ENCODE measurements around the gene RUSC1.

Gene RUSC1

DNA sequence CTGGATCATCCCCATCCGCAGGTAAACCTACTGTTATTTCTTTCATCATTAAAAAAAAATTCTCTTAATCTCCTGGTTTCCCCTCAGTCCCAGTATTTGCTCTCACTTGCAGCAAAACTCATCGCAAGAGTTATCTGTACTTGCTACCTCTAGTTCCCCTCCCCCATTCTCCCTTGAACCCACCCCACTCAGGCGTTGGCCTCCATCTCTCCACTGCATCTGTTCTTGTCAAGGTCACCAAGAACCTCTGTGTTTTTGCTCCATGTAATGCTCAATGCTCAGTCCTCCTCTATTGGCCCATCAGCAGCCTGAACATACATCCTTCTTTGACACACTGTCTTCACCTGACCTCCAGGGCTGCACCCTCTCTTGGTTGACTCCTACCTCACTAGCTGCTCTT lies 24.0 kb upstream of the RUSC1 start:
- no peak for DNase-seq

DNA sequence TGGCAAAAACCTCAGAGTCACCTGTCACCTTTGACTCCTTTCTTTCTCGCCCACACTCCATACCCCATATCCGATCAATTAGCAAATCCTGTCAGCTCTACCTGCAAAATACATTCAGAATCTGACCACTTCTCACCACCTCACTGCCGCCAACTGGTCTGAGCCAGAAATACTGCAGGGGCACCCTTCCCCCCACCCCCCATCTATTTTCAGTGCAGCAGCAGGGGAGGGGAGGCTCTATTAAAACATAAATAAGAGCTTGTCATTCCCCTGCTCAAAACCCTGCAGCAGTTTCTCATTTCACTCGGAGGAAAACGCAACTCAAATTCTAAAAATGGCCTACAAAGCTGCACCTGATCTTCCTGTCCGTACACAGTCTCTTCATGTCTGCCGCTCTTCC lies 23.3 kb upstream of the RUSC1 start:
- no peak for DNase-seq

DNA sequence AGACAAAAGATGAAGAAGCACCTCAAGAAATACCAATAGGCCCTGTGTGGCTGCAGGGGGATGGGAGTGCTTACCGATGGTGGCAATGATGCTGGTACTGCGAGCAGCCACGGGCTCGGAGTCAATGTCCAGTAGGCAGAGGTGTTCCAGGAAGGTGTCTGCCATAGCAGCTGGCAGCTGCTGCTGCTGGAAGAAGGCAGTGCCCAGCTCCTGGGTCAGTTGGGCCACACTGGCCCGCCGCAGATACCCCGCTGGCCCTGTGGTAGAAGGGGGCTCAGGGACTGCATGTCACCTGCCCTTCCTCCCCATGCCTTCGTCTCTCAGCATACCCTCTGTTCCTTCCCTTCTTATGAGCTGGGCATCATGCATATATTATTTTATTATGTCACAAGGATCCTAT lies 20.7 kb upstream of the RUSC1 start:
- DNase-seq, result no peak

DNA sequence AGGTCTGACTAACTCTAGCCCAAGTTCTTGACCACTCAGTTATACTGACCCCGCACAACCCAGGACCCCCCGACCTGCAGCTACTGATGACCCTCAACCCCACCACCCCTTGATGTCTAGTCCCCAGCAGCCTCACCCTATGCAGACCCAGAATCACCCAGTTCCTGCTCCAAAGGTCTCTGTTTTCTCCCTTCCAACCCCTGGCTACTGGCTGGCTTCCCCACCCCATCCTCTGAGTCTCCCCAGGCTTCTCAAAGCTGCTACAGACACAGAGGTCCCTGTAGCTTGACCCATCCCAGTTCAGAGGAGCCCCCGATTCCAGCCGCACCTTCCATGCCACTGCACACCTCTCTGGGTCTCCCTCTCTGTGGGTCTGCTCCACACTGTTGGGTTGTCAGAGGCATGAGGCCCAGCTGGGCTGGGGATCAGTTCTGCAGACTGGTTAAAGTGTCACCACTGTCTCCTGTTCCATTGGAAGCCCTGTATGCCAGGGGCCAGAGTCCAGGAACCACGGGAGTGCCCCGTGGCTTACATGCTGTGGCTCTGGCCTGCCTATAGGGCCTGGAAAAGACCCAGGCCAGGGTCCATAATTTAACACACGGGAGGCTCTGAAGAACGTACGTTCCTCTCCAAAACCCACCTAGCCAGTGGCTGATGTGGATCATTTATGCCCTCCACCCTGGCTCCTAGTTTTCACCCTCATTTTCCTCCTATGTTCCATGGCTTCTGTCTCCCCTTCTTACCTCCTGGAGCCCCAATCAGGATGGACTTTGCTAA lies 20.0 kb upstream of the RUSC1 start:
- no peak for DNase-seq

DNA sequence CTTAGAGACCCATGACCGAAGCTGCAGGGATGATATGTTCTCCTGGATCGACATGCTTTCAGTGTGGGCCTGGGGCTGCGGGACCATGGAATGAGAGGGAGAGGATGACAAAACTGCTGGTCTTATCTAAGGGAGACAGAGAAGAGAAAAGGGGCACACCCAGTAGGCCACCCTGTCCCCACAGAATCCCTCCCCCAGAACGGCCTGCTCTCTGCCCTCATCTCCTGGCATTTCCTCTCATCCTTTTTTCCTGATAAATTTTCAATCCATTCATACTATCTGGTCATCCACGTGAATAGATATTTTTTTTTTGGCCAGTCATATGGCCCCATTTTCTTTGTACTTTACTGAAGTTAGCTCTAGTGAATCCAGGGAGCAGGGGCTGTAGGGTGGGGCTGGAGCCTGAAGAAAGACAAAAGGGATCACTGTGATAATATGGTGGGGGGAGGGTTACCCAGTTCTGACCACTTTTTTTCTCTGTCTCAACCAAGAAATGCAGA lies 19.3 kb upstream of the RUSC1 start, which contains the start of gene PKLR:
TSS of gene PKLR (minus strand) at position 97 of the 500 bp plus-strand sequence. CDS start at position 54, 43 bp downstream.
- DNase-seq, result no peak

DNA sequence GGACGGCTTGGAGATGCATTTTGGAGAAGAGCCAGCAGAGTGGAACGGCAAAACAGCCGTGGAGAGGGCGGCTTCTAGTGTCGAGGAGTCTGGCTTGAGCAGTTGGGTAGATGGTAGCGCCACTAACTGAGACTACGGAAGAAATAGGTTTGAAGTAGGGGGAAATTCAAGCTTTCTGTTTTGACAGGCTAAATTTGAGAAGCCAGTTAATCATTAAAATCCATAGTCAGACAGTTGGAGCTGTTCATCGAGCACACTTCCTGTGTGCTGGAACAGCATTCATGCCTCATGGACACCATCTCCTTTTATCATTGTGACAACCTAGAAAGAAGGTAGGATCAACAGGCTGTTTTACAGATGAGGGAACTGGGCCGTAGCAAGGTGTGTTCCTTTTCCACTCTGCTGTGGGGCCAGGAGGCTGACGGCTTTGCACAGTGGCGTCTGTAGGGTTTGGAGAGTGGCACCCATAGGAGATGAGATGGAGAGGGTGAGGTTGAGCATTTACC lies 16.1 kb upstream of the RUSC1 start:
- DNase-seq, result no peak

DNA sequence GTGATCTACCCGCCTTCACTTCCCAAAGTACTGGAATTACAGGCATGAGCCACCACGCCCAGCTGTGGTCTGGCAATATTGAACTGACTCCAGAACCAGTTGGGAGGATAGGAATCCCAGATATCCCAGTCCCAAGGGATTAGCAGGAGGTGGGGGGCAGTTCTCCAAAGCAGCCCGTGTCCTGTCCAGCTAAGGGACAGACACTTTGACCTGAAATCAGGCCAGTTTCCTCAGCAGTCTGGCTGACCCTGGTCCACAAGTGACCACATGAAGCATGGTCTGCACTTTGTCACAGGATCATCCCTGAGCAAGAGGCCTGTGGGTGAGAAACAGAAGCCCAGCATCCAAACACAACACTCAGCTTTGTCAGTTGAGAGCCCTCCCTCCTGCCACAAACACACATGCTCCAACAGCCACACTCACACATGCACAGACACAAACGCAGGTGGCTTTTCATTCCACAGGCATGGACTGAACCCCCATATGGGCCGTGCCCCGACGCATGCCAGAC lies 14.8 kb upstream of the RUSC1 start:
- DNase-seq, result no peak

DNA sequence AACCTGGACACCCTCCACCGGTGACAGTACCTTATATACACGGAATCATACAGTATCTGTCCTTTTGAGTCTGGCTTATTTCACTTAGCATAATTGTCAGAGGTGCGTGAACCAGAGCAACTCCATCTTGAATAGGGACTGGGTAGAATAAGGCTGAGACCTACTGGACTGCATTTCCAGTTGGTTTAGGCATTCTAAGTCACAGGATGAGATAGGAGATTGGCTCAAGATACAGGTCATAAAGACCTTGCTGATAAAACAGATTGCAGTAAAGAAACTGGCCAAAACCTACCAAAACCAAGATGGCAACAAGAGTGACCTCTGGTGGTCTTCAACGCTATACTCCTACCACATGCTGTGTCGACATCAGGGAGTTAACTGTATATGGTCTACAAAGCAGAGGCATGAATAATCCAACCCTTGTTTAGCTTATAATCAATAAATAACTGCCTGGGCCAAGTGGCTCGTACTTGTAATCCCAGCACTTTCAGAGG lies 13.4 kb upstream of the RUSC1 start:
- no peak for DNase-seq

DNA sequence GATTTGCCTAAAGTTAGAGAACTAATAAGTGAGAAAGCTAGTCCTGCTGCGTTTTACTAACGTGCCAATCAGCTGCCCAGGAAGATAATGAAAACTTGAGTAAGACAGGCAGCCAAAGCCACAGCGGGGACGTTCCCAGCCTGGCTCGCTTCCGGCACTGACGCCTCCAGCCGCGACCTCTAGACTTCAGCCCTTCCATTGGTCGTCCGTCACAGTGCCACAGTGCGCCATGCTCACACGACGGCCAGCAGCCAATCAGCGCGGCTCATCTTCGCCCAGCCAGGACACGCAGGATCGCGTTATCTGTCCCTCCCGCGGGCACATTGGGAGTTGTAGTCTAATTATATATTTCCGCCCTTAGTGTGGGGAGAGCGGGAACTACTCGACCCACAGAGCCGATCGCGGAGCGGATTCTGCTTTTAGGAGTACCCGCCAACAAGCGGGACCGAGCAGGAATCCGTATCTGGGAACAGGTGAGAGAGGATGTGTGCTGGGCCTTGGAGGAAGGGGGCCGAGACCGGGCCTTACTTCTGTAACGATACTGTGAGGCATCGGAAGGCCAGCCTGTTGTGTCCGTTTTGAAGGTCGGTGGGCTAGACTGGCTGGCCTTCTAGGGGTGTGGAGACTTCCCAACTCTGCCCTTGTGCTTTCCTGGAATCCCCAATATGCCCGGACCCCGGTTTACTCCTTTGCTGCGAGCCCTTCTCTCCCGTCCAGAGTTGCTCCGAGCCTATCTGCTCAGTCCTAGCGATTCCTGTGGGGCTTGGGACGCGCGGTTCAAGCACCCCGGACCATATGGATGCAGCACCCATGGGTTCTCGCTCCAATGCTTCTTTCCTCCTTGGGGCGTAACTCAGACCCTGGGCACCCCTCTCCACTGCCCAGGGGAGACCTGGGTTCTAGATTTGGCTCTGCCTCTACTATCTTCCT lies 11.9 kb upstream of the RUSC1 start, which contains the start of gene FDPS:
TSS of gene FDPS (plus strand) at position 374 of the 930 bp plus-strand sequence. CDS start 924 bp downstream, outside the sequence.
- DNase-seq, result peak; percentile 95

DNA sequence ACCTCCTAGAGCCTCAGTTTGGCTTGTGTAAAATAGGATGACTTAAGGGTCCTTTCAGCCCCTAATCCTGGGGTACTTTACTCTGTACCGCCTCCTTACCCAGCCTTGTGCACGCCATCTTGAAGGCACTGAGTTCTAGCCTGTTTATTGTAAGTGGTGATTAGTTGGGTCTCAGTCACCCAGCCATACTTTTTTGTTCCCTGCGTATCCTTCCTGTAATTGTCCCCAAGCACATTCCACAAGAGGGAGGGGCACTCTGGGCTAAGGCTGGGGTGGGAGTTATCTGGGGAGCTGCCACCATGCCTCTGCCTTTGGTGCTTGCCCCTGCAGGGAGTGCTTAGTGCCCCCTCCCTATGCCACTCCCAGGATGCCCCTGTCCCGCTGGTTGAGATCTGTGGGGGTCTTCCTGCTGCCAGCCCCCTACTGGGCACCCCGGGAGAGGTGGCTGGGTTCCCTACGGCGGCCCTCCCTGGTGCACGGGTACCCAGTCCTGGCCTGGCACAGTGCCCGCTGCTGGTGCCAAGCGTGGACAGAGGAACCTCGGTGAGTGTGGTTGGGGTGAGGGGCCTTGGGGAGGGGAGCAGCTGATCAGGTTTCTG lies 11.2 kb upstream of the RUSC1 start:
- DNase-seq, result no peak

DNA sequence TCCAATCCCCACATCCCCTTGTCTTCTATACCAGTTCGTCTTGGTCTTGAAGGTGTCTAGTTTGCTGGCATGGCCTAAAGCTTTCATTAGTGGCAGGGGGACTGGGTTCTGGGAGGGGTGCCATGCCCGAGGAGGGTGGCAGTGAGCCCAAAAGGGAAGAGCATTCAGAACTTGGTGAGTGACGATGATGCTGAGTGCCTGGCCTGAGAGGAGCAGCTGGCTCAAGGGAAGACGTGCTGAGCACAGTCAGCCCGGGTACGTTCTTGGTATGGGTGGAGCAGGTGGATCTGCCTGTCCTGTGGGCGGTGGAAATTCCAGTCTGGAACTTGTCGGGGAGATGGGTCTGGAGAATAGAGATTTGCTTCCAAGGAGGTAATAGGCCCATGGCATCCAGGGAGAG lies 7.4 kb upstream of the RUSC1 start:
- DNase-seq, result no peak

DNA sequence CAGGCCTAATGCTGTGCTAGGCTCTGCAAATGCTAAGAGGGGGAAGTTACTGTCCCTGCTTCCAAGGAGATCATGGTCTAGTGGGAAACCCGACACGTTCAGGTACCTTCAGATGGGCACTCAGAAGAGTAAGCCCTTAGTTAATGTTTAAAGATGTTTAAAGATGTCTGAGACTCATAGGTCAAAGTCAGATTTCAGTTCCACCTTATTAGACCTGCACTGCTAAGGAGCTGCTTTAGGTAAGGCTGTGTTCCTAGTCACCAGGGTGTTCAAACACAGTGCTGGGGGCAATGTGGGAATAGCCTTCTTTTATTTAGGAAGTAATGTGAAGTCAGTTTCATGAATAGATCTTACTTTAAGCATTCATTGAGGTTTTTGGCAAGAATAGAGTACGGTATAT lies 3.8 kb upstream of the RUSC1 start:
- DNase-seq, result no peak

DNA sequence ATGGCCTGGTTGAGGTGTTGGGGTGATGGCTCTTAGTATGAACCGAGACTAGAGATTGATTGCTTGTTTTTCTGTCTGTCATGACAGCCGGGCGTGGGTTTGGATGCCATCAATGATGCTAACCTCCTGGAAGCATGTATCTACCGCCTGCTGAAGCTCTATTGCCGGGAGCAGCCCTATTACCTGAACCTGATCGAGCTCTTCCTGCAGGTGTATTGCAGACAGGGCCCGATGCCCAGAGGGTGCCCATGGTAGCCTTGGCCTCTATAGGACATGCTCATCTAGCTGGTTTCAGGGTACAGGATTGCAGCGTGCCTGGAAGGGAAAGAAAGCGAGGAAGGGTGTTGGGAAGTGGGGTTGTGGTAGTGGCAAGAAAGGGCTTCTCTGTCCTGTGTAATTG lies 2.6 kb upstream of the RUSC1 start:
- DNase-seq, result no peak

DNA sequence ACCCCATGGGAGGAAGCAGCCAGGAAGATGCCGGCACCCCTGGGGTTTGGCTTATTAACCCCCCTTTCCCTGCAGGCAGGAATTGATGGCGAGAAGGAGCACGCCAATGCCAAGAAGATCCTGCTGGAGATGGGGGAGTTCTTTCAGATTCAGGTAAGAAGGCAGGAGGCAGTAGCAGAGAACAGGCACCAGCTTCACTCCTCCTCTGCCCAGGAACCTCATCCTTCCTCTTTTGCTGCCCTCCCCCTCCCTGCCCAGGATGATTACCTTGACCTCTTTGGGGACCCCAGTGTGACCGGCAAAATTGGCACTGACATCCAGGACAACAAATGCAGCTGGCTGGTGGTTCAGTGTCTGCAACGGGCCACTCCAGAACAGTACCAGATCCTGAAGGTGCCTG lies 1.2 kb upstream of the RUSC1 start:
- no peak for DNase-seq

DNA sequence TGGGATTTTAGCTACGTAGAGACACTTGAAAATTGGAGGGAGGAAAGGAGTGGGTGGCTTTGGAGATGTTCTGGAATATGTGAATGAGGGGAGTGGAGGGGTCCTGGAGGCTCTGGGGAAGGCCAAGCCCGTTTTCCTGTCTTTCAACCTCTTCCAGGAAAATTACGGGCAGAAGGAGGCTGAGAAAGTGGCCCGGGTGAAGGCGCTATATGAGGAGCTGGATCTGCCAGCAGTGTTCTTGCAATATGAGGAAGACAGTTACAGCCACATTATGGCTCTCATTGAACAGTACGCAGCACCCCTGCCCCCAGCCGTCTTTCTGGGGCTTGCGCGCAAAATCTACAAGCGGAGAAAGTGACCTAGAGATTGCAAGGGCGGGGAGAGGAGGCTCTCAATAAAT lies 442 bp upstream of the RUSC1 start:
- no peak for DNase-seq

DNA sequence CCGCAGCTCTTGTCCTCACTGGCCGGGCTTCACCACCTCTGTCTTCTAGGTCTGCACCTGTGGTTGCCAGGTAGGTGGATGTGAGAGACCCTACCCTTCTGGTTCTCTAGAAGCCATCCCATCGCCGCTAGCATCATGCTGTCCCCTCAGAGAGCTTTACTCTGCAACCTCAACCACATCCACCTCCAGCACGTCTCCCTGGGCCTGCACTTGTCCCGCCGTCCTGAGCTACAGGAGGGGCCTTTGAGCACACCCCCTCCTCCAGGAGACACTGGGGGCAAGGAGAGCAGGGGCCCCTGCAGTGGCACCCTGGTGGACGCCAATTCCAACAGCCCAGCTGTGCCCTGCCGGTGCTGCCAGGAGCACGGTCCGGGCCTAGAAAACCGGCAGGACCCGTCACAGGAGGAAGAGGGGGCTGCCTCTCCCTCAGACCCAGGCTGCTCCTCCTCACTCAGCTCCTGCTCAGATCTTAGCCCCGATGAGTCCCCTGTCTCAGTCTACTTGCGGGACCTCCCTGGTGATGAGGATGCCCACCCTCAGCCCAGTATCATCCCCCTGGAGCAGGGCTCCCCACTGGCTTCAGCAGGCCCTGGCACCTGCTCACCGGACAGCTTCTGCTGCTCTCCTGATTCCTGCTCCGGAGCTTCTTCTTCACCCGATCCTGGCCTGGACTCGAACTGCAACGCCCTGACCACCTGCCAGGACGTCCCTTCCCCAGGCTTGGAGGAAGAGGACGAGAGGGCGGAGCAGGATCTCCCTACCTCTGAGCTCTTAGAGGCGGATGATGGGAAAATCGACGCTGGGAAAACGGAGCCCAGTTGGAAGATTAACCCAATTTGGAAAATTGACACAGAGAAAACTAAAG lies 1.2 kb downstream of the RUSC1 start:
- DNase-seq, result no peak

DNA sequence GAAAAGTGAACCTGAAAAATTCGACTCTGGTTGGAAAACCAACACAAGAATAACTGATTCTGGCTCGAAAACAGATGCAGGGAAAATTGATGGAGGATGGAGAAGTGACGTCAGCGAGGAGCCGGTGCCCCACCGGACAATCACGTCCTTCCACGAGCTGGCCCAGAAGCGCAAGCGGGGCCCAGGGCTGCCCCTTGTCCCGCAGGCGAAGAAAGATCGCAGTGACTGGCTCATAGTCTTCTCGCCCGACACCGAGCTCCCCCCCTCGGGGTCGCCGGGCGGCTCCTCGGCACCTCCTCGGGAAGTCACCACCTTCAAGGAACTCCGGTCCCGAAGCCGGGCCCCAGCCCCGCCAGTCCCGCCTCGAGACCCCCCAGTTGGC lies 1.9 kb downstream of the RUSC1 start:
- no peak for DNase-seq

DNA sequence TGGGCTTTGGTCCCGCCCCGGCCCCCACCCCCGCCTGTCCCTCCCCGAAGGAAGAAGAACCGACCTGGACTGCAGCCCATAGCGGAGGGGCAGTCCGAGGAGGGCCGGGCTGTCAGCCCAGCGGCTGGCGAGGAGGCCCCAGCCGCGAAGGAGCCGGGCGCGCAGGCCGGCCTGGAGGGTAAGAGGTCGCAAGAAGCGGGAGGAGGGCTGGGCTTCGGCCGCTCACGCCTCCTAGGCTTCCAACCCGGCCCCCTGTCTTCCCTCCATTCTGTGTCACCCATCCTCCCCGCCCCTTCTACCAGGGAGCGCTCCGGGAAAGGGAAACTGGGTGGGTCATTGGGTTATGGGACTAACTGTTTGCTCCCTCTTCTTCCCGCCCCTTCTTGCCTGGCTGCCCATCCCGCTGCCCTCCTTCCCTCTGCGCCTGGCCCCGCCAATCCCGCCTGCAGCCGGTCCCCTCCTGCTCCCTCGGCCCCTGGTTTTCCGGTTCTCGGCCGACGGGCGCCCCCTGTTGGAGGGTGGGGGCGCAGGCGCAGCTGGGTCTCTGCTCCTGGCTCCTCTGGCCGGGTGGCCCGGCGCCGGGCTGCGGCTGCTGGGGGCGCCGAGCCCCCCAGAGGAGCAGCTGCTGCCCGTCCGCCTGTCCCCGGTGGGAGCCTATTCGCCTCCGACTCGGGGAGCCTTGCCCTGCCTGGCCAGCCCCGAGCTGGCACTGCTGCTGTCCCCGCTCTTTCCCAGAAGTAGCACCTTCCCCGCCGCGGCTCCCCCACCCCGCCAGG lies 2.4 kb downstream of the RUSC1 start:
- peak; percentile 98 for DNase-seq

DNA sequence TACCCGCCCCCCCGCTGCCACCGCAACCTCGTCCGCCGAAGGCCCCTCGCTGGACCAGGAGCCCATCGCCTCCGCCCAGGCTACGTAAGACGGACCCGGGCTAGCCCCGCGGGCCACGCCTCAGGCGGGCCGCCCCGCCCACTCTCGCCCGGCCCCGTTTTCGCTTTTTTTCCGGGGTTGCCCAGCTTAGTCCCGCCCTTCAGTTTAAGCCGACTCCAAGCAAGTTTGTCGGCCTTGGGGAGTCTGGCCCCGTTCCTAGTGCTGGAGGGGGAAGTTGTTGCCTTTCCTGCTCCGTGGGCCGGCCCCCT lies 3.0 kb downstream of the RUSC1 start:
- peak; percentile 92 for DNase-seq

DNA sequence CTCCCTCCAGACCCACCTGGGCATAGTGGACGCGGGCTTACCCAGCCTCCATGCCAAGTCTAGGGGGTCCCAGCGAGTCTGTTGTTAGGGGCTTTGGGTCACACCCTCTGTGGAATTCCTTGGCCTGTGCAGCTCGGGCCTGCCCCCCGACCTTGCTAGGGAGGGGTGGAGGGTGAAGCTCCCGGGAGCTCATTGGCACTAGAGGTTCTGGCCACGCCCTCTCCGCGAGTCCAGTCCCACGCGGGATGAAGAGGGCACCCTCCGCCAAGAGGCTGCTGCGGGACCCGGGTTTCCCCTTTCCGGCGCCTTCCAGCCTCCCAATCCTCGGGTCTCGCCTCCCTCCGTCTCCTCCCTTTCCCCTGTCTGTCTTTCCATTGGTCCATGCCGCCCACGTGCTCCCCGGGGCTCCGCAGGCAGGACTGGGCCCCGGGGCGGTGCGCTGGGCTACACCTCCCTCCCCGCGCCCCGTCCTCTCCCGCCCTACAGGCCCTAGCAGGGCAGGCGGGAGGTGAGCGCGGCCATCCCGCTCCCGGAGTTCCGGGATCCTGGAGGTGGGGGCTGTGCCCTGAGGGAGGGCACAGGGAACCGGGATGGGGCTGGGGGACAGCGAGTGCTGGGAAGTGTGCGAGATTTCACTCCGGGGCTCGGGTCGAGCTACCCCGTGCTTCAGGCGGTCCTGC lies 3.5 kb downstream of the RUSC1 start:
- peak; percentile 94 for DNase-seq

Data from activated CD8-positive, alpha-beta memory T cell treated with anti-CD3 and anti-CD28 coated beads for 24 hours (primary cell).